GM21737 (cell line): ENCODE measurements around the gene CCDC88C.
A peak's percentile ranks its signal among the peaks of the same experiment; 100 is the strongest.
"Not testable (repeated sequence)": the region's sequence is repeated elsewhere in the genome, so short reads cannot be mapped to it uniquely, and the experiment has no call there.

Experiments
- ATAC-seq: cut with Tn5 transposase; IDR thresholded peaks from one replicate; pipeline ENCODE4 v1.9.1; 2021; ENCODE audit warnings: mild to moderate bottlenecking, moderate library complexity; ENCODE audit not compliant: unreplicated experiment

CCDC88C gene

DNA sequence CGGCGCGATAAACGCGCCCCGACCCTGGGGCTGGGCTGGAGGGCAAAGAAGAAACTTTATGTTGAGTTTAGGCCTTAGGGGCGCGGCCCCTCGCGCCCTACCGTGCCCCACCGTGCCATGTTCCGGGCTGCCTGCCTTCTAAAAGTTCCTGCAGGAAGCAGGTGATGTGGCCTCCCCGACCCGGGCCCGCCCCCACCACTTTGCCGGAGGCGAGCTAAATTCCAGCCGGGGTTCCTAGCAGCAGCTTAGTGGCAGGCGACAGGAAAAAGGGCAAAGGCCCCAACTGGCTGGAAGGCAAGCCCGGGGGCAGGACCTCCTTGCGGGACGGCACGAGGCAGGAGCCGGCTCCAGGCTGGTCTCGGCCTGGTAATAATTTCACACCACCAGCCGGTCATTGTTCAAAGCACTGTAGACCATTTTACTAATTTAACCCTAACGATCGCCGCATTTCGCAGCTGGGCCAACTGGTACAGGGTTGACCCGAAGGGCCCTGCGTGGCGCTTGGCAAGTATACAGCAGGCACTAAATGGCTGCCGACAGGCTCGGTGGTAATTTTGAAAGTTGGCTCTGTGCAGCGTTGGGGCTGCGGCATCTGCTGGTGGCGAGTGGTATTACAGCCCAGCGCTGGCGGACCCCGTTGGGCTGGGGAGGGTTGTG lies 895 bp upstream of the CCDC88C start:
- ATAC-seq, result peak; percentile 25

GRCh38 chr14:91417983-91418386 lies 365 bp upstream of the CCDC88C start:
- ATAC-seq, result peak; percentile 29

DNA sequence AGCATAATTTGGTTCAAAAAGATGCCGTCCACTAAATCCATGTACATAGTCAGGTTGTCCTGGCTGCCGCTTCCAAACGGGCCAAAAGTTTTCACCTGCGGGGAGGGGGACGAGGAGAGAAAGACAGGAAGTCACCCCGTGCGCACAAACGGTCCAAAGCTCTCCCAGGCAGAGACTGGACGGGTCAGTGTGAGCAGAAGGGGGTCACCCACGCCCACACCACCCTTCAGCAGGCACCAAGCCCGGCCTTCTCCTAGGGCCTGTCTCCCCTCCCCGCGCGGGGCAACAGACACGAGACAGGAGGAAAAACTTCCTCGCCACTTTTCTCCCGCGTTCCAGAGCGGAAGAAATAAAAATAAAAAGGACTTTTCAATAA lies 888 bp downstream of the CCDC88C start:
- no peak for ATAC-seq

DNA sequence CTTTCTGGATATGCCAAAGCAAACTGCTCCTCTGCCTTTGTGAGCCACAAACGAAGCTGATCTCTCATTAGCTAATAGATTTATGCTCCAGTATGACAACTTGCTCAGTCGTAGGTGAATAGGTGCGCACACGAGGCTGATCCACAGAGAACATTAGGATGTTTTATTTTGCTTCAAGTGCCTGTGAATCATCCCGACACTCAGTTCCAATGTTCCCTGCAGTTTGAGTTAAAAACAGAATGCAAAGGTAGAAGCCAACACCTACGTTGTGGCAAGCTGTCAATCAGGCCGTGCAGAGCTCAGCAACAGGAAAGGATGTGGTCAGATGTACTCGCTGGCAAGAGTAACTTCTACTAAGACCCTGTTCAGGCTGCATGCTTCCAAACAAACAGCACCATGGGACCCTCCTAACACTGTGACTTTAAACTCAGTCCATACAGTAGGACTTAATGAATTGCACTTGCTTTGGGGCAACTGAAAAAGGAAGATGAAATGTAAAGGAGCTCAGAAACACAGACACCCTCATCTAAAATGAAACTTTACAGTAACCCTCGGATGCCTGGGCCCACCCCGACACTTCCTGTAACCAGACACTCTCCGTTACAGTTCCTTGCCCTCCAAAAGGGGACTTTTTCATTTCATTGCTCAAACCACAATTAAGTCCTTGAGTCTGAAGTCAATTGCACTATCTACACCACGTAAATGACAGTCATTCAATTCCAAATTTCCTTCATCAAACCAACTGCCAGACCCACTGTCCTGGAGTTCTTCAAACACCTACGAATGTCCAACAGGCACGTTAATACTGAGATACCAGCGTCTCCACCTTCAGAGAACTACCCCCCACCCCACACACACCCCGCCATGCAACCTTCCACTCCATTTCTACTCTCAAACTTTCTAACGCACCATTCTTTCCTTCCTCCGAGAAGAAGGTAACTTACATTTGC lies 1.6 kb downstream of the CCDC88C start:
- ATAC-seq, result peak; percentile 41

DNA sequence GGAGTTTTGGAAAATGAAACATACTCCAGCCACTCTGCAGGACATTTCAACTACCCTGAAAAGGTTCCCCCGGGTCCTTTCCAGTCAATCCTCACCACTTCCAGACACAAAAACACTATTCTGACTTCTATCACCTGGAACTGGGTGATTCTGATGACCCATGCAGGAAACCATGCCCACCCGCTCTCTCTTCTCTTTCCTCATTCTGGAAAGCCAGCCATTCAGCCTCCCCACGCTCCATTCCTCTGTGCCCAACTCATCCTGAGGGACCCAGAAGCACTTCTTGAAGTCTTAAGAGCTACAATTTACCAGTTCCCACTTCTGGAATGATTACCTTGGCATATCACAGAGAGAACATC lies 3.2 kb downstream of the CCDC88C start:
- ATAC-seq, result no peak

DNA sequence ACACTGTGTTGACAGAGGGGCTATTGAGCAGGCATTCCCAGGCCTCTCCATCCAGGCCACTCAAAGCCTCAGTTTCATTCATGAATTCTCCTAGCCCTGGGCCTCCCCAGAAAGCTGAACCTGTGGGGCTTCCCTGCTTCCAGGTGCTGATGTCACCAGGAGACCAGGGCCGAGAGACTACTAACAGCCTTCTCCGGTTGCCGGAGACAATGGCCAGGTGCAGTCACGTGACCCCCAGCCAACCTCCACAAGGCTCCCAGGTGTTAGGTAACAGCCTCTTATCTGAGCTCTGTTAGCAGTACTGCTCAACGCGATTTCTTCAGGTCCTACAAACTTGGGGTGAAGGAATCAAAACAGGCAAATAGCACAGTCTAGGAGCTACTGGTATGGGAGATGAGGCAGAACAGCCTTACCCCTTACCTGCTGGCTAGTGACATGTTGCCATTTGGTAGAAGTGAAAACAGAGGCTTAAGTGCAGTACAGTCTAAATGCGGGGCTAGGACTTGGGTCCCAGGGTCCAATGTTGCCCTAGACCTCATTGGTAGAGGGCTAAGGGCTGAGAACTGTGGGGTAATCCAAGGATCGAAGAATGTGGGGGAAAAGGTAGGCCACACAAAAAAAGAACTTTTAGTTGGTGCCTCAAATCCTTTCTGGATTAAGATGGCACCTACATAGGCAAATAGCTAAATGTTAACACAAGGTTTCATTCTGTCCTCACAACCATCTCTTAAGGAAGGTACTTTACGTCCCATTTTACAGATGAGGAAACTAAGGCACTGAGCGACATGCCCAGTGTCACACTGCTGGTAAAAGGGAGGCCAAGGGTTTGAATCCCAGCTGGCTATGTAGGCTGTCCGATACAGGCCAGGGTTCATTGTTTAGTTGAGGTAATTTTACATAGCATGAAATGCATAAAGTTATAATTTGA lies 3.8 kb downstream of the CCDC88C start:
- ATAC-seq, result no peak

GRCh38 chr14:91412939-91413338 lies 4.7 kb downstream of the CCDC88C start:
- ATAC-seq, result no peak

- ATAC-seq, result no peak
Measured at GRCh38 chr14:91410771-91411536, 6.7 kb downstream of the CCDC88C start.

- no peak for ATAC-seq
Measured at GRCh38 chr14:91409928-91410718, 7.5 kb downstream of the CCDC88C start.

DNA sequence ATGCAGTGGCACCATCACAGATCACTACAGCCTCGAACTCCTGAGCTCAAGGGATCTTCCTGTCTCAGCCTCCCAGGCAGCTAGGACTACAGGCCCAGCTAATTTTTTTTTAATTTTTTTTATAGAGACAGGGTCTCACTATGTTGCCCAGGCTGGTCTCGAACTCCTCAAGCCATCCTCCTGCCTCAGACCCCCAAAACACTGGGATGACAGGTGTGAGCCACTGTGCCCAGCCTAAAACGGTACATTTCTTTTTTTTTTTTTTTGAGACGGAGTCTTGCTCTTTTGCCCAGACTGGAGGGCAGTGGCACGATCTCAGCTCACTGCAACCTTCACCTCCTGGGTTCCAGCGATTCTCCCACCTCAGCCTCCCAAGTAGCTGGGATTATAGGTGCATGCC lies 8.4 kb downstream of the CCDC88C start:
- not testable (repeated sequence) for ATAC-seq

DNA sequence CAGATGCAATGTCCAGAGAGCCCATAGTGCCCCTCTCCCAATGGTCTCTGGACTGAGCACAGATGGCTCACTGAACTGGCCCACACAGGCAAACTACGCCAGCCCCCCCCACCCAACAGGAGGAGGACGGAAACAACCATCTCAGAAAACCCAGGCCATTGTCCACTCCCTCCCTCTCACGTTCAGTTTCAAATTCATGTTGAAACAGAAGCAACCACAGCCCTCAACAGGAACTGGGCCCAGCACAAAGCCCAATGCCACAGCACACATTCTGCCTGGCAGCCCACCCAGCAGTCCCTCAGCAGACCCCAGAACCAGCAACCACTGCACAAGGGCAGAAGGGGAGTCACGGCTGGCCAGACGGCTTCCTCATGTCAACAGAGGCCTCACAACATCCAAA lies 10.6 kb downstream of the CCDC88C start:
- ATAC-seq, result no peak

DNA sequence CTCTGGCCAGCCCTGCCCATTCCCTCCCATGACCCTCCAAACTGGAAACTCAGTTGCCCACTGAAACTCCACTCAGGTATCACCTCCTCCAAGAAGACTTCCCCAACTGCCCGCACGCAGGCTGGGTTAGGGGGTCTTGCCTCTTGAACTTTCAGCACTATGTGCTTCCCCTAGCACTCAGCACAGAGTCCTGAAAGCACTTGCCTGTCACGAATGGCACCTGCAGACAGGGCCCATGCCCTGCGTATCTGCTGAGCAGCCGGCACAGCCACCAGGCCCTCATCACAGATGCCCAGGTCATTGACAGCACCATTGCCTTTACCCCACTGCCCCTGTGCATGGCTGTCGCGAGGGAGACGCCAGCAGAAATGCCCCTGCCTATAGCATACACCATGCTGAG lies 11.2 kb downstream of the CCDC88C start:
- ATAC-seq, result no peak

GRCh38 chr14:91405724-91406435 lies 11.7 kb downstream of the CCDC88C start:
- ATAC-seq, result no peak

- ATAC-seq, result no peak
Measured at GRCh38 chr14:91405241-91405721, 12.3 kb downstream of the CCDC88C start.

DNA sequence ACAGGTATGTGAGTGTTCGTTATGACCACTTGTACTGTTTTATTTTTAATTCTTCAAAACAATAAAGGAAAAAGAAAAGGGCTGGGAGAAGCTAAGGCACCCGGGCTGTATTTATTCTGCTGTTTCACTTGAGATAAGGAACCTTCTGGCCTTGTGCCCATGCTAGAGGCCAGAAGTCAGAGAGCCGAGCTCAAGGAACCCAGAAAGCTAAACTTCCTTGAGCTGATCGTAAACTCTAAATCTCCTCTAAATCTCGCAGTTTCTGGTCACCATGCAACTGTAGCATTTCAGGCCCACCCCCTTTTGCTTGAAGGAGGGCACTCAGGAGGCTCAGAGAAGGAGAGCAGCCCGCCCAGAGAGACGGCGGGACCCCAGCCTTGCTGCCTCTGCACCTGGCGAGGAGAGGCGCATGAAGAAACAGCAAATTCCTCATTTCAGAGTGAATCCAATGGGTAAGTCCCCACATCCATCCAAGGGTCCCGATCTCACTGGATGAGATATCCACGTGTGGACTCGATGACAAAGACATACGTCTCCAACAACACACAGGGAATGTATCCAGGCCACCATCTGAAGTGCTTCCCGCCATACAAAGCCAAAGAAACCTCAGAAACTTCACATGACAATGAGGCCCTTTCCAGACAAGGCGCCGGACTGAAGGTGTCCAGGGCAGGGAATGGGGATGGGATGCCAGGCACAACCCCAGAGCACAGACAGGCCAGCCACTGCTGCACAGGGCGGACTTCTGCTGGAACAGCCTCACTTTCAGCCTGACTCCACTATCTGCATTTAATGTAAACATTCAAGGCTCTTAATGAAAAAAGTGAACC lies 14.6 kb downstream of the CCDC88C start:
- no peak for ATAC-seq

DNA sequence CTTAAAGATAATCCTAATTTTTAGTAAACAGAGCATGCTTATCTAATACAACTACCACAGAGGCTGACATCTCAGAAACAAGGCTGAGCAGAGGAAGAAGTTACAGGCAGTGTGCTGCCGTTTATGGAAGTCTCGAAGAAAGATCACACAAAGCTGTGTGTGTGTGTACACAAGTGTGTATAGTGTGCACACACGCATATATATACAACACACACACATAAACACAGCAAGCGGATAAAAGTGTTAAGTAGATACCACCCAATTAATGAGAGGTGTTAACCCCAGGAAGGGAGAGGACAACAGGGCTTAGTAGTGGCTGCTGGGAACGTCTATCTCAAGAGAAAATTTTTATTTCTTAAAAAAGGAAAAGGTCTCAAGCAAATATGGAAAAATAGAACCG lies 15.3 kb downstream of the CCDC88C start:
- ATAC-seq, result no peak

- ATAC-seq, result no peak
Measured at GRCh38 chr14:91401751-91402150, 15.9 kb downstream of the CCDC88C start.

DNA sequence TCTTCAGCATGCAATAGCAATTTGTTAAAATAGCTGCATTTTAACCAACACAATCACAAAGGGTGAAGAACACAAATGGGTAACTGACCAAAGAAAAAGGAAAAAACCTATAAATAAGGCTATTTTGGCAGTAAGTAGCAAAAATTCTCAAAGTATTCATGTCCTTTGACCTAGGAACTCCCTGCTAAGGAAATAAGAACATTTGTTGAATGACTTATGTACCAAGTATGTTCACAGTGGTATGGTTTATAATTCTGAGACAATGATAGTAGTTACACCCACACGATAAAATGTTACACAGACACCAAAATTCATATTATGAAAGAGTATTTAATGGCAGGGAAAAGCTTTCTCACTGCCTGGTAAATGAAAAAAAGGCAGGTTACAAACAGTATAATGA lies 16.9 kb downstream of the CCDC88C start:
- no peak for ATAC-seq
